Measurements from ENCODE around the gene MMP1.

GRCh38 chr11:102846292-102846691 is 48.3 kb upstream of the MMP1 start:
- TF ChIP-seq CTCF (IDR thresholded peaks at IDR 0.05) (no peak), POLR2A (IDR thresholded peaks at IDR 0.05) (no peak)

All from gastroesophageal sphincter (tissue), 3 donors.